Type B pancreatic cell (in vitro differentiated cells): ENCODE data around the gene TMEM161B. TPM values are rescaled to one million over a fixed set of nuclear protein-coding genes. Genes with fewer than 3 reads are reported as not detected.

ENCODE experiments used
- DNase-seq: peaks from one replicate; pipeline ENCODE4 v3.0.0; 2021; ENCODE audit warnings: mixed read lengths; ENCODE audit not compliant: unreplicated experiment; ENCODE audit errors: extremely low spot score
- H3K27ac Mint-ChIP-seq: 2 replicates; pipeline ENCODE4 v1.8.0; 2021; ENCODE audit warnings: mild to moderate bottlenecking, mixed read lengths
- H3K27me3 Mint-ChIP-seq: 2 replicates; pipeline ENCODE4 v1.8.0; 2021; ENCODE audit warnings: mixed read lengths
- H3K36me3 Mint-ChIP-seq: 2 replicates; pipeline ENCODE4 v1.8.0; 2021; ENCODE audit warnings: mixed read lengths
- H3K4me1 Mint-ChIP-seq: one replicate; pipeline ENCODE4 v1.8.0; 2021; ENCODE audit warnings: mixed read lengths; ENCODE audit not compliant: unreplicated experiment
- H3K4me3 Mint-ChIP-seq: 2 replicates; pipeline ENCODE4 v1.8.0; 2021; ENCODE audit warnings: mild to moderate bottlenecking, mixed read lengths
- H3K9me3 Mint-ChIP-seq: 2 replicates; pipeline ENCODE4 v1.8.0; 2021; ENCODE audit warnings: mixed read lengths
- total RNA-seq: library from RNA; stranded (reverse); gene quantifications from 2 replicates; pipeline ENCODE4 v1.2.1, GENCODE V29; 2021; ENCODE audit warnings: low replicate concordance
- TF ChIP-seq, protein P1 (sequence below): fragments of 200-600 bp; sonication (generic); conservative IDR thresholded peaks from 2 replicates; pipeline ENCODE4 v1.5.0; 2021; ENCODE audit warnings: antibody characterized with exemption, mild to moderate bottlenecking

The TMEM161B gene
- total RNA-seq, 1 donor from 2014 or later = 23.6 TPM

DNA sequence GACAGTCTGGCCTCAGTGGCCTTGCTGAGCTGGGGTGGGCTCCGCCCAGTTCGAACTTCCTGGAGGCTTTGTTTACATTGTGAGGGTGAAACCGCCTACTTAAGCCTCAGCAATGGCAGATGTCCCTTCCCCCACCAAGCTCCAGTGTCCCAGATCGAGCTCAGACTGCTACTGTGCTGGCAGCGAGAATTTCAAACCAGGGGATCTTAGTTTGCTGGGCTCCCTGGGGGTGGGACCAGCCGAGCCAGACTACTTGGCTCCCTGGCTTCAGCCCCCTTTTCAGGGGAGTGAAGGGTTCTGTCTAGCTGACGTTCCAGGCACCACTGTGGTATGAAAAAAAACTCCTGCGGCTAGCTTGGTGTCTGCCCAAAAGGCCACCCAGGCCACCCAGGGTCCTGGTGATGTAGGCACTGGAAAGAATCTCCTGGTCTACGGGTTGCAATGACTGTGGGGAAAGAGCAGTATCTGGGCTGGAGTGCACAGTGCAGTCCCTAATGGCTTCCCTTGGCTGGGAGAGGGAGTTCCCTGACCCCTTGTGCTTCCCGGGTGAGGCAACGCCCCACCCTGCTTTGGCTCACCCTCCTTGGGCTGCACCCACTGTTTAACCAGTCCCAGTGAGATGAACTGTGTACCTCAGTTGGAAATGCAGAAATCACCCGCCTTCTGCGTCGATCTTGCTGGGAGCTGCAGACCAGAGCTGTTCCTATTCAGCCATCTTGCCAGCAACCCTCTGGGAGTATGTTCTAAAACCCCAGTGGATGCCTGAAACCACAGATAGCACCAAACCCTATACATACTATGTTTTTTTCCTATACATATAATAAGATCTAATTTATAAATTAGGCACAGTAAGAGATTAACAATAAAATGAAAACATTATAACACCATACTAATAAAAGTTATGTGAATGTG, 95.5 kb downstream of the TMEM161B start:
- Mint-ChIP-seq H3K36me3 (no peaks in the 10 kb centered on the region), H3K27ac (no peak overlapping the region), H3K4me3 (no peak overlapping the region), H3K27me3 (peaks cover 3% of the 10 kb centered on the region), H3K9me3 (peaks cover 6% of the 10 kb centered on the region), H3K4me1 (no peaks in the 10 kb centered on the region)
- no peak for DNase-seq
- TF ChIP-seq, protein P1, sequence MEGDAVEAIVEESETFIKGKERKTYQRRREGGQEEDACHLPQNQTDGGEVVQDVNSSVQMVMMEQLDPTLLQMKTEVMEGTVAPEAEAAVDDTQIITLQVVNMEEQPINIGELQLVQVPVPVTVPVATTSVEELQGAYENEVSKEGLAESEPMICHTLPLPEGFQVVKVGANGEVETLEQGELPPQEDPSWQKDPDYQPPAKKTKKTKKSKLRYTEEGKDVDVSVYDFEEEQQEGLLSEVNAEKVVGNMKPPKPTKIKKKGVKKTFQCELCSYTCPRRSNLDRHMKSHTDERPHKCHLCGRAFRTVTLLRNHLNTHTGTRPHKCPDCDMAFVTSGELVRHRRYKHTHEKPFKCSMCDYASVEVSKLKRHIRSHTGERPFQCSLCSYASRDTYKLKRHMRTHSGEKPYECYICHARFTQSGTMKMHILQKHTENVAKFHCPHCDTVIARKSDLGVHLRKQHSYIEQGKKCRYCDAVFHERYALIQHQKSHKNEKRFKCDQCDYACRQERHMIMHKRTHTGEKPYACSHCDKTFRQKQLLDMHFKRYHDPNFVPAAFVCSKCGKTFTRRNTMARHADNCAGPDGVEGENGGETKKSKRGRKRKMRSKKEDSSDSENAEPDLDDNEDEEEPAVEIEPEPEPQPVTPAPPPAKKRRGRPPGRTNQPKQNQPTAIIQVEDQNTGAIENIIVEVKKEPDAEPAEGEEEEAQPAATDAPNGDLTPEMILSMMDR = no peak

DNA sequence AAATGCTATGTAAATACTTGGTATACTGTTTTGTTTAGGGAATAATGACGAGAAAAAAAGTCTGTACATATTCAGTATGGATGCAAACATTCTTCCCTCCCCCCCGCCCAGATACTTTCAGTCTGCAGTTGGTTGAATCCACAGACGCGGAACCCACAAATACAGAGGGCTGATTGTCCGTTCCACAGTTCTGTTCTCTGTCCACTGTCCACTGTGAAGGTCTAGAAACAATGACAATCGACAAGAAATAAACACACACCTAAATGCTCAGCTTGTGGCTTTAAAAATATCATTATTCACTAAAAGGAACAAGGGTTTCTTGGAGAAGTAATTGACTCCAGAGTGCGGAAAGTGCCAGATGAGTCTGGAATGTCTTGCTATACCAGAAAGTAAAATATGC, 109.1 kb downstream of the TMEM161B start:
- no peaks in the 10 kb centered on the region for H3K9me3 Mint-ChIP-seq
- DNase-seq = no peak
- H3K36me3 Mint-ChIP-seq = no peaks in the 10 kb centered on the region
- H3K27ac Mint-ChIP-seq = no peak overlapping the region
- H3K4me3 Mint-ChIP-seq = no peak overlapping the region
- H3K27me3 Mint-ChIP-seq = peaks cover 4% of the 10 kb centered on the region
- TF ChIP-seq, protein P1 = no peak
- H3K4me1 Mint-ChIP-seq = no peaks in the 10 kb centered on the region

DNA sequence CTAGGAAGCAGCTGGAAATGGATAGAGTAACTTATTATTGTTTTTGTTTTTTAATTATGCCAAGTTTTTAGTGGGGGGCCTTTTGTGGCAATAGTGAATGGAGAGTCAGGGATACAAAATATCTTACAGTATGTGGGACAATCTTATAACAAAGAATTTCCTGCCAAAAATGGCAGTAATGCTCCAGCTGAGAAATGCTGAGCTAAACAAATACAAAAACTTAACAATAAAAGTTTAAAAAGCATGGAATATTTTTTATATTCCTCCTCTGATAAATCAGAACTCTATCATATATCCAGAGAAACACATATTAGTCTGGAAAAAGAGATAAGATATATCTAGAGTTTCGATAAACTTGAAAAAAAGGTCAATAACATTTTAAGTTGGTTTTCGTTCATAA, 110.6 kb downstream of the TMEM161B start:
- Mint-ChIP-seq H3K36me3 (no peaks in the 10 kb centered on the region), H3K27ac (no peak overlapping the region), H3K4me1 (no peaks in the 10 kb centered on the region), H3K9me3 (no peaks in the 10 kb centered on the region), H3K27me3 (peaks cover 14% of the 10 kb centered on the region), H3K4me3 (no peak overlapping the region)
- TF ChIP-seq, protein P1 = no peak
- DNase-seq = no peak

DNA sequence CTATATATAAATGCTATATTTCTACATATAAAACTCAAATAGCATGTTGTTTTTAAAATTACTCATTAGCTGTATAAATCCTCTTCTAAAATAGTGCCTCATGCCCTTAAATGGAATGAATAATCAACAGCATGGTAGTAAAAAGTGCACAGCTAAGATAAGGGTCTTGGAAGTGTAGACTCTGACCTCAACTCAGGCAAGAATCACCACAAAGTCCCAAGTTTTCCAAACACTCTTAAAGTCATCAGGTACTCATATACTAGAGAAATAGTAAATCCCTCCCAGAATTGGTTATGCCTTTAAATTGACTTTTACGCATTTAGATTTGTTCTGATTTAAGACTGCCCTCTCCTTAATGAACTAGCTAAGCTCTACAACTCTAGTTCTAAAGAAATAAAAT, 113.8 kb downstream of the TMEM161B start:
- peaks cover 22% of the 10 kb centered on the region for H3K27me3 Mint-ChIP-seq
- no peak overlapping the region for H3K4me3 Mint-ChIP-seq
- DNase-seq = no peak
- H3K4me1 Mint-ChIP-seq = no peaks in the 10 kb centered on the region
- H3K27ac Mint-ChIP-seq = no peak overlapping the region
- H3K9me3 Mint-ChIP-seq = no peaks in the 10 kb centered on the region
- H3K36me3 Mint-ChIP-seq = no peaks in the 10 kb centered on the region
- TF ChIP-seq, protein P1 = no peak

DNA sequence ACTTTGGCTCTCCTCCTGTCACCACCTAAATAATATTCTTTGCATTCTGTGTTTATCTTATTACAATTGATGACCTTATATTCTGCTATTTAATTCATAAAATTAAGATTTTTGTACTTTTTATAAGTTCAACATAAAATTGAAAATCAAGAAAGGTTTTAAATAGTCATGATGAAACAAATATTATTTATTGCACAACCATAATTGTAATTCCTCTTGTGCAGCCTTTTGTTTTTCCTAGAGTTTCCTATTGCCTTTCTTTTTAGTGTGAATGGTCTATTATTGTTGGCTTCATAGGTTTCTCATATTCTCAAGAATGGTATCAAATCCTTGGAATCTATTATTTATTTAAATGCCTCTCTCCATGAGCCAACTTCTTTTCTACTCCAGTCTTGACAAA, 117.9 kb downstream of the TMEM161B start:
- H3K4me1 Mint-ChIP-seq = peaks cover 2% of the 10 kb centered on the region
- no peak overlapping the region for H3K4me3 Mint-ChIP-seq
- H3K27me3 Mint-ChIP-seq = peaks cover 22% of the 10 kb centered on the region
- TF ChIP-seq, protein P1 = no peak
- H3K9me3 Mint-ChIP-seq = no peaks in the 10 kb centered on the region
- DNase-seq = no peak
- no peak overlapping the region for H3K27ac Mint-ChIP-seq
- H3K36me3 Mint-ChIP-seq = no peaks in the 10 kb centered on the region
